Mucosa of rectum (tissue), 2 donors: ENCODE results near the gene POLE.
A peak's percentile ranks its signal among the peaks of the same experiment; 100 is the strongest.
"Not testable (repeated sequence)": the region's sequence is repeated elsewhere in the genome, so short reads cannot be mapped to it uniquely, and the experiment has no call there.

ENCODE experiments used
- H3K27ac ChIP-seq, 2 donors: one replicate each; pipeline ENCODE4 v1.7.0; 2013; ENCODE audit warnings: inconsistent platforms in 2 of 2, low read depth in 2 of 2, low read length in 2 of 2
- H3K27me3 ChIP-seq, 2 donors: one replicate each; pipeline ENCODE4 v1.7.0; 2013; ENCODE audit warnings: low read length in 2 of 2; ENCODE audit not compliant: control insufficient read depth in 2 of 2, insufficient read depth in 2 of 2
- H3K36me3 ChIP-seq, 2 donors: one replicate each; pipeline ENCODE4 v1.7.0; 2013; ENCODE audit warnings: low read length in 2 of 2; ENCODE audit not compliant: control insufficient read depth in 2 of 2, insufficient read depth in 2 of 2
- H3K4me1 ChIP-seq, 2 donors: one replicate each; pipeline ENCODE4 v1.7.0; 2013; ENCODE audit warnings: low read length in 2 of 2, mild to moderate bottlenecking in 1 of 2; ENCODE audit not compliant: control insufficient read depth in 2 of 2, insufficient read depth in 2 of 2
- H3K4me3 ChIP-seq, 2 donors: one replicate each; pipeline ENCODE4 v1.7.0; 2013; ENCODE audit warnings: low read length in 2 of 2
- H3K9ac ChIP-seq, 2 donors: one replicate each; pipeline ENCODE4 v1.7.0; 2013; ENCODE audit warnings: low read length in 2 of 2, low read depth in 1 of 2, mild to moderate bottlenecking in 1 of 2
- H3K9me3 ChIP-seq, 2 donors: one replicate each; pipeline ENCODE4 v1.7.0; 2013; ENCODE audit warnings: low read length in 2 of 2; ENCODE audit not compliant: control insufficient read depth in 2 of 2
- donor health status: healthy.
- donor health status: Normal muscosa, but diverticular disease.

Gene POLE

DNA sequence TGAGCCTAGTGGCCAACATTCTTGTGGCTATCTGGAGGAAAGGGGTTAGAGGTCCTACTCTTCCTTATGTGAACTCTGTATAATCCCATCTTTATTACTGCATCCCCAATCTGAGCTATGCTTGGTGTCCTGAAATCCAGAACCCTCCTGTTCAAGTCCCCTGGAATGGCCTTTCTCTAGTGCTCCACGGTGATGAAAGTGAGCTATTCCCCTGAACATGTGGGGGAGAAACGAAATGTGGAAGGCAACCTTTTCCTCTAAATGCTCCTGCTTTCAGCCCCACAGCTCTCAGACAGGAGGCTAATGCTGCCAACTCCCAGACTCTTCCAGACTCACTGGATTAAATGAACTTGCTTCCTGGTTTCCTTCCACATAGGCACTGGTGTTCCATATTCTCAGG lies 21.0 kb upstream of the POLE start:
- Histone ChIP-seq H3K9ac (no peak overlapping the region), H3K4me3 (no peak overlapping the region), H3K27me3 (no peaks in the 10 kb centered on the region)

DNA sequence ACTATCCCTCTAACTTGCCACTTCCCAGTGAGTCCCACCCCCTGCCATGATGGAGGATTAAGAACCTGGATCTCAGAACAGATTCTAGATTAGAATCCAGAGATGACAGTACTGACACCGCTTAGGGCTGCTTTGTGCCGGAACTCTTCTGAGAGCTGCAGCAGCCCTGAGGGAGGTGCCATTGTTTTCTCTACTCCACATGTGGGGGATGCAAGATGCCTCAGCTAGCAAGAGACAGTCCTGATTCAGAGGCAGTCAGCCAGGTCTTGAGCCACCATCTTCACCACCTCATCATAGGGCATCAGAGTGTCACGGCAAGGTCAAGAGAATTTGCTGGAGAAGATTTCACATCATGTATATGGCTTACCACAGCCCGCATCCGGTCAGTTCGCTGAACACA lies 20.1 kb upstream of the POLE start:
- no peak overlapping the region for H3K27ac ChIP-seq

More for the DNA sequence above, 21.0 kb upstream of the POLE start:
- Histone ChIP-seq H3K36me3 (peaks cover 8% of the 10 kb centered on the region in 2 donors), H3K4me1 (peaks cover 7 to 13% of the 10 kb centered on the region in 2 donors), H3K27ac (no peak overlapping the region), H3K9me3 (no peaks in the 10 kb centered on the region)

DNA sequence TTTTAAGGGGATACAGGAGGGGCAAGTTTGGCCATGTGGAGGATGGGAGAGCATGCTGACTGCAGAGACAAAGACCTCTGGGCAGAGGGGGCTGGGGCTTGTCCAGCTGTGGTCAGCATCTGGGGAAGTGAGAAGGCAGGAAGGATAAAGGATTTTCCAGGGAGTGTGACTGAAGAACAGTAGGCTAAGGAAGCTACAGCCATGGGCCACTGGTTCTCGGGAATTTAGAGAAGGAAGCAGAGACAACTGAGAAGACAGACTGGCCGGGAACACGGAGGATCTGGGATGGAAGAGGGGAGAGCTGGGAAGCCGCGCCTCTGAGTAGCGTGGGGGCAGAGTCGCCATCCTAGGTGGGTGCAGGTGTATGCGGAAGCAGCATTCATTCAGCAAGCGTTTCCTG lies 16.5 kb upstream of the POLE start:
- Histone ChIP-seq H3K36me3 (peaks cover 22% of the 10 kb centered on the region in 2 donors), H3K4me3 (no peak overlapping the region), H3K9ac (no peak overlapping the region), H3K27me3 (no peaks in the 10 kb centered on the region), H3K27ac (no peak overlapping the region), H3K9me3 (no peaks in the 10 kb centered on the region), H3K4me1 (no peaks in the 10 kb centered on the region)

More for the DNA sequence above, 20.1 kb upstream of the POLE start:
- Histone ChIP-seq H3K9ac (no peak overlapping the region), H3K4me1 (peaks cover 7 to 13% of the 10 kb centered on the region in 2 donors), H3K27me3 (no peaks in the 10 kb centered on the region), H3K9me3 (no peaks in the 10 kb centered on the region), H3K36me3 (peaks cover 8 to 9% of the 10 kb centered on the region in 2 donors), H3K4me3 (no peak overlapping the region)

DNA sequence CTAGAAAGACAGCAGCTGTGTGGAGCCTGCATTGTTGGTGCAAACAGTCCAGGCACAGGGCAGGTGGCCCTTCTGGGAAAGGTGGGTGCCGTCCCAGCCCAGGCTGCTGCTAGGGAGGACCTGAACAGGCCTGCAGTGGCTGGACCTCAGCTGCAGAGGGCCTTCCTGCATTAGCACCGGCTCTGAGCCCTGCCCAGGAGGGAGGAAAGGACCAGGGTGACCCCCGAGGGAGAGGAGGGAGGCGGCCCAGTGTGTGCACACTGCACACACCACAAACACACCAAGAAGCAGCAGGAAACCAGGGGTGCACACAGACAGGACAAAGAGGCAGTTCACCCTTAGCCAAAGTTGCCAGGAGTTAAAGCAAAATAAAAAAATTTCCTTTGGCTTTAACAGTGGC lies 15.5 kb upstream of the POLE start:
- no peaks in the 10 kb centered on the region for H3K27me3 ChIP-seq
- H3K27ac ChIP-seq, result no peak overlapping the region
- H3K9ac ChIP-seq, result no peak overlapping the region
- H3K36me3 ChIP-seq, result peaks cover 25% of the 10 kb centered on the region in 2 donors
- H3K4me1 ChIP-seq, result no peaks in the 10 kb centered on the region
- H3K9me3 ChIP-seq, result no peaks in the 10 kb centered on the region
- no peak overlapping the region for H3K4me3 ChIP-seq

DNA sequence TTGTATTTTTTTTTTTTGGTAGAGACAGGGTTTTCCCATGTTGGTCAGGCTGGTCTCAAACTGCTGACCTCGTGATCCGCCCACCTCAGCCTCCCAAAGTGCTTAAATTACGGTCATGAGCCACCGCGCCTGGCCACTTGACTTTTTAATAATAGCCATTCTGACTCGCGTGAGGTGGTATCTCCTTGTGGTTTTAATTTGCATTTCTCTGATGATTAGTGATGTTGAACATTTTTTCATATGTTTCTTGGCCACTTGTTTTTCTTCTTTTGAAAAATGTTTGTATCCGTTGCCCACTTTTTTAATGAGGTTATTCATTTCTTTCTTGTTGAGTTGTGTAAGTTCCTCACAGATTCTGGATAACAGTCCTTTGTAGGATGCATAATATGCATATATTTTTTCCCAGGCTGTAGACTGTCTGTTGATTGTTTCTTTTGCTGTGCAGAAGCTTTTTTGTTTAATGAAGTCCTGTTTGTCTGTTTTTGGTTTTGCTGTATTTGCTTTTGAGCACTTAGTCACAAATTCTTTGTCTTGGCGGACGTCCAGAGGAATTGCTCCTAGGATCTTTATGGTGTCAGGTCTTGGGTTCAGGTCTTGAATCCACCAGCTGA lies 13.2 kb upstream of the POLE start:
- no peaks in the 10 kb centered on the region for H3K9me3 ChIP-seq
- no peak overlapping the region for H3K4me3 ChIP-seq
- peaks cover 27 to 40% of the 10 kb centered on the region in 2 donors for H3K36me3 ChIP-seq
- no peaks in the 10 kb centered on the region for H3K27me3 ChIP-seq
- H3K4me1 ChIP-seq, result no peaks in the 10 kb centered on the region
- H3K9ac ChIP-seq, result no peak overlapping the region
- H3K27ac ChIP-seq, result no peak overlapping the region

DNA sequence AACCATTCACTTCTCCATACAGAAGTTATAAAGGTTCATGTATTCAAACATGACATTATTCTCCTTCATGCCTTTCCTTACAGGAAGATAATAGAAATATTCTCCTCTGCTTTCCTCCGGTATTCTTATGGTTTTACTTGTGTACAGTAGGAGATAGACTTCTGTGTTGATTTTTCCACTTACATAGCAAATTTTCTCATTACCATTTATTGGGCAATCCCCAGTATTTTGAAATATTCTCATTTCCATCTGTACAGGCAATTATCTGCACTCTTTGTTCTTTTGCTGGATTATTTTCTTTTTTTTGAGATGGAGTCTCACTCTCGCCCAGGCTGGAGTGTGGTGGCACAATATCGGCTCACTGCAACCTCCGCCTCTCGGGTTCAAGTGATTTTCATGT lies 11.2 kb upstream of the POLE start:
- Histone ChIP-seq H3K9me3 (no peaks in the 10 kb centered on the region), H3K9ac (no peak overlapping the region)

DNA sequence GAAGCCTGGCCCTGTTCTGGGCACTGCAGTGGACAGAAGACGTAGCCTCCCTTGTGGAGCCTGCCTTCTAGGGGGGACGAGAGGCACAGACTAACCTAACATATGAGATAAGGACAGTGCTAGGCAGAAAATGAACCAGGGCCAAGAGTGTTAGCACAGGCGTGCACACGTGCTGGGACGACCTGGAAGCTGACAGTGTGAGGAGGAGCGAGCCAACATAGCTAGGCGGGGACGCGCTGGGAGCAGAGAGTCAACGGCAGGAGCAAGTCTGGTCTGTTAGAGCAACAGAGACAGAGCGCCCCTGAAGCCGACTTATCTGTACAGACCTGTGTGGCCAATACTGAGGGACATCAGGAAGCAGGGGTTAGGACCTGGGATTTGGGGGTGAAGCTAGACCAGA lies 8.3 kb upstream of the POLE start:
- Histone ChIP-seq H3K4me3 (no peak overlapping the region), H3K4me1 (no peaks in the 10 kb centered on the region), H3K36me3 (peaks cover 12 to 23% of the 10 kb centered on the region in 2 donors), H3K9ac (no peak overlapping the region), H3K9me3 (no peaks in the 10 kb centered on the region), H3K27me3 (no peaks in the 10 kb centered on the region), H3K27ac (no peak overlapping the region)

More for the DNA sequence above, 11.2 kb upstream of the POLE start:
- no peak overlapping the region for H3K4me3 ChIP-seq
- H3K27ac ChIP-seq, result no peak overlapping the region
- H3K4me1 ChIP-seq, result no peaks in the 10 kb centered on the region
- no peaks in the 10 kb centered on the region for H3K27me3 ChIP-seq
- peaks cover 20 to 33% of the 10 kb centered on the region in 2 donors for H3K36me3 ChIP-seq

DNA sequence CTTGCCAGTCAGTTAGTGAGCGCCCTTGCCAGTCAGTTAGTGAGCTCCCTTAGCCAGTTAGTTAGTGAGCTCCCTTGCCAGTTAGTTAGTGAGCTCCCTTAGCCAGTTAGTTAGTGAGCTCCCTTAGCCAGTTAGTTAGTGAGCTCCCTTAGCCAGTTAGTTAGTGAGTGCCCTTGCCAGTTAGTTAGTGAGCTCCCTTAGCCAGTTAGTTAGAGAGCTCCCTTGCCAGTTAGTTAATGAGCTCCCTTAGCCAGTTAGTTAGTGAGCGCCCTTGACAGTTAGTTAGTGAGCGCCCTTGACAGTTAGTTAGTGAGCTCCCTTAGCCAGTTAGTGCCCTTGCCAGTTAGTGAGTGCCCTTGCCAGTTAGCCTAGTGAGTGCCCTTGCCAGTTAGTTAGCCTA lies 7.7 kb upstream of the POLE start:
- peaks cover 12 to 28% of the 10 kb centered on the region in 2 donors for H3K36me3 ChIP-seq
- not testable (repeated sequence) for H3K27ac ChIP-seq, H3K27me3 ChIP-seq, H3K9me3 ChIP-seq, H3K4me1 ChIP-seq, H3K4me3 ChIP-seq, H3K9ac ChIP-seq

DNA sequence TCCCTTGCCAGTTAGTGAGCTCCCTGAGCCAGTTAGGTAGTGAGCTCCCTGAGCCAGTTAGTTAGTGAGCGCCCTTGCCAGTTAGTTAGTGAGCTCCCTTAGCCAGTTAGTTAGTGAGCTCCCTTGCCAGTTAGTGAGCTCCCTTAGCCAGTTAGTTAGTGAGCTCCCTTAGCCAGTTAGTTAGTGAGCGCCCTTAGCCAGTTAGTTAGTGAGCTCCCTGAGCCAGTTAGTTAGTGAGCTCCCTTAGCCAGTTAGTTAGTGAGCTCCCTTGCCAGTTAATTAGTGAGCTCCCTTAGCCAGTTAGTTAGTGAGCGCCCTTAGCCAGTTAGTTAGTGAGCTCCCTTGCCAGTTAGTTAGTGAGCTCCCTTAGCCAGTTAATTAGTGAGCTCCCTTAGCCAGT lies 4.9 kb upstream of the POLE start:
- not testable (repeated sequence) for H3K27me3 ChIP-seq, H3K9me3 ChIP-seq, H3K9ac ChIP-seq, H3K27ac ChIP-seq, H3K4me3 ChIP-seq
- peaks cover 10% of the 10 kb centered on the region in 2 donors for H3K4me1 ChIP-seq
- H3K36me3 ChIP-seq, result peaks cover 4 to 19% of the 10 kb centered on the region in 2 donors

DNA sequence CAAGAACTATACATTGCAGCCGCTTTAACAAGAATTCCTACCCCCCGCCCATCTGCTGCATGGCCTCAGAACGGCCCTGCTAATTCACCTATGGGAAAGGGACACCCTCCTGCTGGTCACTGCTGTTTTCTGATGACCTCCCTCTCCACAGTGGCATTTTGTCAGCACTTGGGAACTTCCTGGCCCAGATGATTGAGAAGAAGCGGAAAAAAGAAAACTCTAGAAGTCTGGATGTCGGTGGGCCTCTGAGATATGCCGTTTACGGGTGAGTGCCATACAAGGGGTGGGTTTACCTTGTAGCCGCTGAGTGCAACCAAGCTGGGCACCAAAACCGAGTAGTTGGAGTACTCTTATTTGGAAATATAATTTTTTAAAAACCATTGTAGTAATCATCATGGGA lies 3.0 kb upstream of the POLE start:
- Histone ChIP-seq H3K36me3 (peaks cover 4 to 5% of the 10 kb centered on the region in 2 donors), H3K4me1 (peaks cover 10% of the 10 kb centered on the region in 2 donors), H3K27ac (peak overlapping the region in 1 of 2 donors; percentile 80), H3K27me3 (no peaks in the 10 kb centered on the region), H3K9me3 (no peaks in the 10 kb centered on the region), H3K9ac (peak overlapping the region in 1 of 2 donors; percentile 32), H3K4me3 (peak overlapping the region; percentile 58 to 60)
